ENCODE measurements around the gene APOD.

DNA sequence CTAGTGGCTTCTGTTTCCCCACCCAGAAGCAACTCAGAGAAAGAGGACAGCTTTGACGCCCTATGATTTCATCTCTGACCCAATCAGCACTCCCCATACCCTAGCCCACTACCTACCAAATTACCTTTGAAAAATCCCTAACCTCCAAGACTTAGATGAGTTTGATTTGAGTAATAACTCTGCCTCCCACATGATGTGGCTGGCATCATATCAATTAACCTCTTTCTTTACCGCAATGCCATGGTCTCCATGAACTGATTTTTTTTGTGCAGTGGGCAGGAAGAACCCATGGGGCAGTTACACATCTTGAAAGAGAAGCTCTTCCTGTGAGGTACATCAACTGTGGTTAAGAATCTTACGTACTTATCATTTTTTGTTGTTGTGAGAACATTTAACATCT lies 25.5 kb upstream of the APOD start:
- TF ChIP-seq, protein P1, sequence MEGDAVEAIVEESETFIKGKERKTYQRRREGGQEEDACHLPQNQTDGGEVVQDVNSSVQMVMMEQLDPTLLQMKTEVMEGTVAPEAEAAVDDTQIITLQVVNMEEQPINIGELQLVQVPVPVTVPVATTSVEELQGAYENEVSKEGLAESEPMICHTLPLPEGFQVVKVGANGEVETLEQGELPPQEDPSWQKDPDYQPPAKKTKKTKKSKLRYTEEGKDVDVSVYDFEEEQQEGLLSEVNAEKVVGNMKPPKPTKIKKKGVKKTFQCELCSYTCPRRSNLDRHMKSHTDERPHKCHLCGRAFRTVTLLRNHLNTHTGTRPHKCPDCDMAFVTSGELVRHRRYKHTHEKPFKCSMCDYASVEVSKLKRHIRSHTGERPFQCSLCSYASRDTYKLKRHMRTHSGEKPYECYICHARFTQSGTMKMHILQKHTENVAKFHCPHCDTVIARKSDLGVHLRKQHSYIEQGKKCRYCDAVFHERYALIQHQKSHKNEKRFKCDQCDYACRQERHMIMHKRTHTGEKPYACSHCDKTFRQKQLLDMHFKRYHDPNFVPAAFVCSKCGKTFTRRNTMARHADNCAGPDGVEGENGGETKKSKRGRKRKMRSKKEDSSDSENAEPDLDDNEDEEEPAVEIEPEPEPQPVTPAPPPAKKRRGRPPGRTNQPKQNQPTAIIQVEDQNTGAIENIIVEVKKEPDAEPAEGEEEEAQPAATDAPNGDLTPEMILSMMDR (conservative IDR thresholded peaks at IDR 0.05; ENCODE audit: low read depth, low read length): no peak
- TF ChIP-seq RAD21 (IDR thresholded peaks at IDR 0.05; ENCODE audit: low read length): no peak
- TF ChIP-seq MXI1 (IDR thresholded peaks at IDR 0.05; ENCODE audit: borderline replicate concordance, low read depth, low read length): no peak
- TF ChIP-seq, protein P2, sequence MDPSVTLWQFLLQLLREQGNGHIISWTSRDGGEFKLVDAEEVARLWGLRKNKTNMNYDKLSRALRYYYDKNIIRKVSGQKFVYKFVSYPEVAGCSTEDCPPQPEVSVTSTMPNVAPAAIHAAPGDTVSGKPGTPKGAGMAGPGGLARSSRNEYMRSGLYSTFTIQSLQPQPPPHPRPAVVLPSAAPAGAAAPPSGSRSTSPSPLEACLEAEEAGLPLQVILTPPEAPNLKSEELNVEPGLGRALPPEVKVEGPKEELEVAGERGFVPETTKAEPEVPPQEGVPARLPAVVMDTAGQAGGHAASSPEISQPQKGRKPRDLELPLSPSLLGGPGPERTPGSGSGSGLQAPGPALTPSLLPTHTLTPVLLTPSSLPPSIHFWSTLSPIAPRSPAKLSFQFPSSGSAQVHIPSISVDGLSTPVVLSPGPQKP (IDR thresholded peaks at IDR 0.05; ENCODE audit: borderline replicate concordance, low read depth, low read length): no peak
- no peak for TF ChIP-seq POLR2A (IDR thresholded peaks at IDR 0.05; ENCODE audit: low read depth, low read length)
- TF ChIP-seq SMC3 (IDR thresholded peaks at IDR 0.05; ENCODE audit: low read depth, low read length): no peak
- no peak for TF ChIP-seq MAZ (IDR thresholded peaks at IDR 0.05; ENCODE audit: borderline replicate concordance, low read depth, low read length)
- TF ChIP-seq, protein P3, sequence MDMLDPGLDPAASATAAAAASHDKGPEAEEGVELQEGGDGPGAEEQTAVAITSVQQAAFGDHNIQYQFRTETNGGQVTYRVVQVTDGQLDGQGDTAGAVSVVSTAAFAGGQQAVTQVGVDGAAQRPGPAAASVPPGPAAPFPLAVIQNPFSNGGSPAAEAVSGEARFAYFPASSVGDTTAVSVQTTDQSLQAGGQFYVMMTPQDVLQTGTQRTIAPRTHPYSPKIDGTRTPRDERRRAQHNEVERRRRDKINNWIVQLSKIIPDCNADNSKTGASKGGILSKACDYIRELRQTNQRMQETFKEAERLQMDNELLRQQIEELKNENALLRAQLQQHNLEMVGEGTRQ (IDR thresholded peaks at IDR 0.05; ENCODE audit: low read depth, low read length): no peak
- TF ChIP-seq CEBPB (IDR thresholded peaks at IDR 0.05; ENCODE audit: low read depth, low read length): no peak
- no peak for TF ChIP-seq RCOR1 (IDR thresholded peaks at IDR 0.05; ENCODE audit: insufficient replicate concordance, low read length)
- TF ChIP-seq MAFK (IDR thresholded peaks at IDR 0.05; ENCODE audit: low read depth, low read length): no peak

Measured in IMR-90 (cell line).